ENCODE results near the gene KIAA0408. TPM values are rescaled to one million over a fixed set of nuclear protein-coding genes. Genes with fewer than 3 reads are reported as not detected.

KIAA0408 gene
- polyA plus RNA-seq, 1 donor from 2014 or later: 156 TPM

GRCh38 chr6:127475823-127476176 is 16.6 kb upstream of the KIAA0408 start:
- no peak for TF ChIP-seq SMC3 (conservative IDR thresholded peaks at IDR 0.05; ENCODE audit: poor library complexity)
- no peak for TF ChIP-seq MXI1 (conservative IDR thresholded peaks at IDR 0.05; ENCODE audit: poor library complexity, severe bottlenecking)
- TF ChIP-seq CTCF (IDR thresholded peaks at IDR 0.05; ENCODE audit: poor library complexity, severe bottlenecking): no peak
- TF ChIP-seq EZH2 (IDR thresholded peaks at IDR 0.05; ENCODE audit: borderline replicate concordance, insufficient read depth, low read length, poor library complexity, severe bottlenecking): no peak
- no peak for TF ChIP-seq EP300 (conservative IDR thresholded peaks at IDR 0.05; ENCODE audit: poor library complexity, severe bottlenecking)
- no peak for TF ChIP-seq REST (IDR thresholded peaks at IDR 0.05; ENCODE audit: borderline replicate concordance)
- Histone ChIP-seq H3K27me3 (ENCODE audit: insufficient read depth, low read depth, low read length) (no peaks in the 10 kb centered on the region), H3K9me3 (ENCODE audit: low read length) (no peaks in the 10 kb centered on the region), H3K9ac (ENCODE audit: low read length) (no peak overlapping the region), H3K4me2 (ENCODE audit: low read length) (no peak overlapping the region), H2AFZ (ENCODE audit: low read depth, low read length) (no peak overlapping the region), H3K9me2 (ENCODE audit: insufficient read depth, low read length) (no peaks in the 10 kb centered on the region), H3K36me3 (ENCODE audit: insufficient read depth, low read length) (peaks cover 47% of the 10 kb centered on the region), H4K20me1 (ENCODE audit: insufficient read depth) (no peaks in the 10 kb centered on the region), H3K4me3 (ENCODE audit: low read length) (no peak overlapping the region), H3K79me2 (replicated peaks; ENCODE audit: insufficient read depth, low read length) (peaks cover 33% of the 10 kb centered on the region), H3K27ac (ENCODE audit: low read length) (no peak overlapping the region), H3F3A (ENCODE audit: insufficient read depth, low read length, poor library complexity, severe bottlenecking) (no peaks in the 10 kb centered on the region)

- Histone ChIP-seq H3K9ac (ENCODE audit: low read length) (no peak overlapping the region), H2AFZ (ENCODE audit: low read depth, low read length) (no peak overlapping the region), H3K9me2 (ENCODE audit: insufficient read depth, low read length) (no peaks in the 10 kb centered on the region), H3K27me3 (ENCODE audit: insufficient read depth, low read depth, low read length) (no peaks in the 10 kb centered on the region), H3K4me3 (ENCODE audit: low read length) (no peak overlapping the region), H3K27ac (ENCODE audit: low read length) (no peak overlapping the region), H3K9me3 (ENCODE audit: low read length) (no peaks in the 10 kb centered on the region), H3K79me2 (replicated peaks; ENCODE audit: insufficient read depth, low read length) (peaks cover 37% of the 10 kb centered on the region), H3F3A (ENCODE audit: insufficient read depth, low read length, poor library complexity, severe bottlenecking) (no peaks in the 10 kb centered on the region), H3K4me2 (ENCODE audit: low read length) (no peak overlapping the region), H3K36me3 (ENCODE audit: insufficient read depth, low read length) (peaks cover 52% of the 10 kb centered on the region), H4K20me1 (ENCODE audit: insufficient read depth) (no peaks in the 10 kb centered on the region)
- TF ChIP-seq POLR2AphosphoS5 (IDR thresholded peaks at IDR 0.05) (no peak), EZH2 (IDR thresholded peaks at IDR 0.05; ENCODE audit: borderline replicate concordance, insufficient read depth, low read length, poor library complexity, severe bottlenecking) (no peak), TAF1 (IDR thresholded peaks at IDR 0.05; ENCODE audit: low read depth) (no peak), REST (IDR thresholded peaks at IDR 0.05; ENCODE audit: borderline replicate concordance) (no peak), SMC3 (conservative IDR thresholded peaks at IDR 0.05; ENCODE audit: poor library complexity) (no peak), RAD21 (conservative IDR thresholded peaks at IDR 0.05) (no peak), EP300 (conservative IDR thresholded peaks at IDR 0.05; ENCODE audit: poor library complexity, severe bottlenecking) (no peak), MXI1 (conservative IDR thresholded peaks at IDR 0.05; ENCODE audit: poor library complexity, severe bottlenecking) (no peak), CTCF (IDR thresholded peaks at IDR 0.05; ENCODE audit: poor library complexity, severe bottlenecking) (no peak)
Observed at GRCh38 chr6:127475135-127475822, 16.1 kb upstream of the KIAA0408 start.
